Stimulated activated CD4-positive, alpha-beta T cell treated with anti-CD3 and anti-CD28 coated beads, Interleukin-4, amount 100 ng/mL, for 24 hours (primary cell): ENCODE measurements around the gene SCG5.

Experiments
- DNase-seq: peaks from one replicate; pipeline ENCODE4 v3.0.0-alpha.2; 2020

The SCG5 gene

DNA sequence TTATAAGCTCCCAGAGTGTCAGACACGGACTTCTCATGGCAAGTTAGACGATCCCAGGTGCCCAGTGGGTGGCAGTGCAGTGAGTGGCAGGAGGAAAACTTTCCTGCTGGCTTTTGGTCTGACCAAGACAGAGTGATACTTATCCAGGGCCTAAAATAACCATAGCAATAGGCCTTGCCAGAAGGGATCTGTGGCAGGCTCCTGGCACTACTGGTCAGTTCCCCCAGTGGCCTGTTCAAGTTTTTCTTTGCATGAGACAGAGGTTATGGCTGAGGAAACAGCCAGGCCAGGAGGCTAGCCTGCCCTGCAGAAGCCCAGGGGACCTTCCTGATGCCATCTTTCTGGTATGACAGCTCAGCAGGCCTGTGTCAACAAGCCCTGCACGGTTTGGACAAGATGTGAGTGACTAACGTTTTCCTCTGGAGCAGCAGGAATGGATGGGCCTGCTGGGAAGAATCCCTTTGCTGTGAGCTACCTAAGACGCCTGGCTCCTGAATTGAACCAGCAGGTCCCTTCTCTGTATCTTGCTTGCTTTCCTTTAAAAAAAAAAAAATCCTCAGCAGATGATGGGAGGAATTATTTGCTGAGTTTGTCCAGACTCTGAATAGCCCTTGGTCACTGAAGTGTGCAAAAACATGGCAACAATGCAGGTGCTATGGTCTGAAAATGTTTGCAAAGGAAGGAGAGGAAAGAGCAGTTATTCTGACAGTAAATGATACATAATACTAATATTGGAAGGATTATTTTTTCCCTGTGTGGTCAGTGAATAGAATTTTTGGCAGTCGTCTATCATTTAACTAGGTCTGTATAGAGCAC lies 18.0 kb downstream of the SCG5 start:
- DNase-seq = no peak

DNA sequence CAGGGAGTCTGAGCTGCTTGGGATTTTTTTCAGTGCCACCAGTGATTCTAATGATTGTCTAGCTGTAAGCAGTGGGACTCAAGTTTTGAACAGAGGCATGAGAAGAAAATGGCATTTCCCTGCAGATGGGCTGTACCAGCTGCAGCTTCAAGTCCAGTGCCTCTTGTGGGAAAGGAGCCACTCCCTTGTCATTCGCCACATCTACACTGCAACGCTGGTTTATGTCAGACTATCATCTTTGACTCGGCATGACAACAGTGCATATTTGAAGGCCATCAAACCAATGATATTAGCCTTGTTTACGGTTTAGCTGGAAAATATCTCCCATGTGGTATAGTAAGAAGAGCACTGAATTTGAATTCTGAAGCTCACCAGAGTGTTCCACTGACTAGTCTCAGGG lies 22.2 kb downstream of the SCG5 start:
- no peak for DNase-seq

DNA sequence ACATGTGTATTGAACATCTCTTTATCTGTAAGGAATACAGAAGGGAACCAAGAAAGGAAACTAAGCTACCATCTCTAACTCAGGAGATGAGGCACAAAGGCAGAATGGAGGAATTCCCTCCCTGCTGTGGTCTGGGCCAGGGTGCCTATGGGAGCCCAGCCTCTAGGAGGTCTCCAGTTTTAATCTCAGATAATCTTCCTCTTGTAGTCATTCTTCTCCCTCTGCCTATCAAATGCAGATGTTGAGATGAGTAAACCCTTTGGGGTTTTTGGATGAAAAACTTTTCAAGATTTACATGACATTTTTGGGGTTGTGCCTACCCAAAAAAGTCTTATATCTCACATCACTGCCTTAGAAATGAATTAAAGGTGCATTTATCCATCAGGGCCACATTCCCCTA lies 23.3 kb downstream of the SCG5 start:
- DNase-seq = no peak

DNA sequence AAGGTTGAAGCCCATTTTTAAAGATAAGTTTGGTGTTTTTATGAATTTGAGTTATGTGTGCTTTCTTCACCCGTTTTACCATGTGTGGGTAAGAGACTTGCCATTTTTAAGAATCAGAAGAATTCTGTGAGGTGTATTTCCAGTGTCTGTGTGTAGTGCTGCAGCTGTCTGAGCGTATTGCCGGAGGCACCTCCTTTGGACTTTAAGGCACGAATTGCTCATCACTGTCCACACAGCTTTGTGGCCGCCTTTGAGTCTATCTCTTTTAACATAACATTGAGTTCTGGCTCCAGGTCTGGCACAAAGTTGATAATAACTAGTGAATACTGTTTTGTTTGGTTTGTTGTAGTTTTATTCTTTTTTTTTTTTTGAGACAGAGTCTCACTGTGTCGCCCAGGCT lies 25.8 kb downstream of the SCG5 start:
- no peak for DNase-seq

DNA sequence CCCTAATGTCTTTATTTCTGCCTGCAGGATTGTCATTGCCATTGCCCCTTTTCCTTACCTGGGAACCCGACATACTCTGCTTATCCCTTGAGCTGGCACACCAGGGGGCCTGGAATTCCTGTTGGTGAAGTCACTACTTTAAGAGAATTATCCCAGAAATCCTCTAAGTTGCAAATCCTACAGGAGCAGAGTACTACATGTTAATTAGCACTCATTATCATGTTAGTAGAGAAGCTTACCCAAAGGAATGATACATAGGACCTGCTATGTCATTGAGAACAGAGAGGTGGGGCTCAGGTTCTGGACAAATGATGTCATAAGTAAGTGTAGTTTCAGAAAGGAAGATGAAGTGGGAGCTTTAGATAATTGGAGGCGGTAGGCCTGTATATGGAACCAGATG lies 27.4 kb downstream of the SCG5 start:
- DNase-seq = no peak

DNA sequence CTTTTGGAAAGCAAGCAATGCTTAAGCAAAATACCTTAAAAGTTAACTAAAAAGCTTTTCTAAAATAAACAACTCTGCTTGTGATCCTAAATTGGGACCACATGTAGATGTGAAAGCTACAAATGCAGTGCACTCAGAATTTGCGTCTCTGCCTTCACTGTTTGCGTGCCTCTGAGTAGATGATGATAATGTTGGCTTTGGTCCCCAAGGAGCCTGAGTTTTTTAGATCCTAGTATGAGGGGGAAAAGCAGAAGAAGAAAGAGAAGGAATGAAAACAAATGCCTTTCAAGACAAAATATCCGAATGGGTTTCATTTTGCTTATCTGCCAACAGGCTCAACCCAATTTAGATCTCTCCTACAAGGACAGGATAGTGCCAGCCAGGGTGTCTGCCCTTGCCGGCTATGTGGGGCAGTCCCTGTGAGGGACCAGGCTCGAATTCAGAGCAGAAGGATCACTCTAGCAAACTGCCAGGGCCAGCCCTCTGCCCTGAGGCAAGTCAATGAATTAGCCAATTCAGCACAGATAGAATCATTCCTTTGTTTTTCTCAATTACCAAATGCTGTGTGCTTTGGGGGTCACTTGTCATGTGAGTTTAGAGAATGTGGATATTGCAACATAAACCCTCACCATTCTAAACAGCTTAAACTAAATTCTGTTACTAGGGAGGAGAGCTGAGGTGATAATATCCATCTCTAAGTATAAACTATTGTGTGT lies 28.5 kb downstream of the SCG5 start:
- DNase-seq = no peak

DNA sequence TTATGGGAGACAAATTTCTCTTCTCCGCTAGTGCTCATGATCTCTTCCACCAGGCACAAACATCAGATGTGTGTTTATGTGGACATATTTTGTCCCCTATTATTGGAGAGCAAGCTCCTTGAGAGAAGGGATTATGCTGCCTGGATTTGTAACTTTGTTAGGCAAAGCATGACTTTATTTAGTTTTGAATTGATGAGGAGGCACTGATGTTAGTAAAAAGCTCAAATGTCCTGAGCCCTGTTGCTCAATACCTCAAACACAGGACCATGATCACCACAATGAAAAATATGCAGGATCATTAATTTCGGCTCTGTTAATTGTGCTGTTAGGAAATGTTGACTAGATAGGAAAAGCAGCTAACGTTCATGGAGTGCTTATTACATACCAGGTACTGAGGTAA lies 29.1 kb downstream of the SCG5 start:
- DNase-seq = no peak

DNA sequence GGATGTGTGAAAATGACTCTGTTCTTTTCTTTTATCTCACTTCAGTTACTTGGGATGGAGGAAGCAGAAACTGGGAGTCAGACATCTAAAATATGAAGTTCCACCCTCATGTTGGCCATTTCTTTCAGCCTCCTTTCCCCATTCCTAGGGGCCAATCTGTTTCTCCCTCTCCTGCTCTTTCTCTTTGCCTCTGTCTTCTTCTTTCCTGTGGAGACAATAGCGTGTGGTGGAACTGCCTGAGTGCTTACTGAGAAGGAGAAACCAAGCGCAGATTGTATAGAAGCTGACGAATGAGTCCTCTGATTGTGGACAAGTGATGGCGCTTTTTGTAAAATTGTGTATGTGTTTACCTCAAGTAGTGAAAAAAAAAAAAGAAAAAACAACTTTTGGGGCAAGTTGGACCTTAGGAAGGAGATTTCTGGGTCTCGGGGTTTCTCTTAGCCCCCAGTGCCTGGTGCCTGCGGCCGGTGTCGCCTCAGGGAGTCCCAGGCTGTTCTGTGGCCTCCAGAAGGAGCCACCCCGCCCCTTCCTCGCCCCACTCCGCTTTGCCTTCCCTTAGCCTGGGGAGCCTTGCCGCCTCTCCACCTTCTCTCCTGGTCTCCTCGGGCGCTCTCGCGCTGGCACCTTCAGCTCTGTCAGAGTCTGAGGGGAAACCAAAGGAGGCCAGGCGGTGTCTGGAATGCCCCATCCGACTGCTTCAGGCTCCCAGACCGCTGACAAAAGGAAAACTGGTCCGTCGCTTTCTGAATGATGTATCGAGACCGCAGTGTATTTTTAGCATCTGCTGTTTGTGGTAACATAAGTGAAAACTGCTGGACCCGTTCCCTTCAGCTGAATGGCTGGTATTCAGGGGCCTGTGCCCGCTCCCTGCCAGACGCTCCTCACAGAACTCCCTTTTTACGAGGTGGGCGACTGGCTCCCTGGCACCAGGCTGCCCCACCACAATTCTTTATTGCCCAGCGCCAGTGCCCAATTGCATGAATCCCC lies 30.1 kb downstream of the SCG5 start:
- DNase-seq = no peak

DNA sequence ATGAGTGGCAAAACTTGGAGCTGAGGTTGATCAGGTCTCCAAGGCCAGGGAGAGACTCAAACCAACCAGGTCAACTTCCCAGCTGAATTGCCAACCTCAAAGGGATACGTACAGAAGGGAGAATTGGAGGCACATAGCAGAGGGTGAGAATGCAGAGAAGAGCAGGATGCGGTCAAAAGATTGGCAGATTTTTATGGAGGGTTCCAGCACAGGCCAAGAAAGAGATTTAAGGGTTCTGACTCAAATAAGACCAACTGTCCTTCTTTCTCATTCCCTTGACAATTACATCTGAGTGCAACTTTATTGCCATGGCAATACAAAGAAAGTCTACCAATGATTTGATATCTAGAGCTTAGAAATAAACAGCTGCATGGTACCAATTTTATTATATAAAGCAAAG lies 33.2 kb downstream of the SCG5 start:
- DNase-seq = no peak

DNA sequence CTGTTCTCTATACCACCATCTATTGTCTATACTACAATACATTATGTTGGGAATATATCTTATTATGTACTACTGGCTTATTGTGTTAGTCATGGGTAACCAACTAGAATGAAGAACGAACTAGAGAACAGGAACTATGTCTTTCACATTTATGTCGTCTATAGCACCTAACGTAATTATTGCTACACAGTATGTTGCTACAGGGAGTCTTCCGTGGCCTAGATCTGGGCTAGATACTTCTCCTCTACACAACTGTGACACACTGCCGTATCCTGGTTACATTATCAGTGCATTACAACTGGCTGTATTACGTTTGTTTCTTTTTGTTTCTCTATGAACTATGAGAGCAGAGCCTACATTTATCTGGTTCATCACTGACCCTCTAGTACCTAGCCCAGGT lies 34.0 kb downstream of the SCG5 start:
- no peak for DNase-seq

DNA sequence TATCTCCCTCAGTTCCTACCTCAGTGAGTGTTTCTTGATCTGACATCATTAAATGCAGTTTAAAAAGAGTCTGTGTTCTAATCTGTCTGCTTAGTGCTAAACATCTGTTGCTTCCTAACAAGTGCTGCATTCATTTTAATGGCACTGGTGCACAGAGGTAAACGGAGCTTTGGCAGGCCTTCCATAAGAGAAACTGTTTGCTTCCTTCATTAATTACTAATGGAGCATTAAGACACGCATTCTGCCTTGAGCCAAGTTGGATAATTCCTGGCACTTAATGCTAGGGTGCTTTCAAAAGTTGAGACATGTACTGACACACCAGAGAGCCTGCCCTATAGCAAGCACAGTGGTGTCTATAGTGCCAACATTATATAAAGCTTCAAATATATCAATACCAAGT lies 34.7 kb downstream of the SCG5 start:
- no peak for DNase-seq

DNA sequence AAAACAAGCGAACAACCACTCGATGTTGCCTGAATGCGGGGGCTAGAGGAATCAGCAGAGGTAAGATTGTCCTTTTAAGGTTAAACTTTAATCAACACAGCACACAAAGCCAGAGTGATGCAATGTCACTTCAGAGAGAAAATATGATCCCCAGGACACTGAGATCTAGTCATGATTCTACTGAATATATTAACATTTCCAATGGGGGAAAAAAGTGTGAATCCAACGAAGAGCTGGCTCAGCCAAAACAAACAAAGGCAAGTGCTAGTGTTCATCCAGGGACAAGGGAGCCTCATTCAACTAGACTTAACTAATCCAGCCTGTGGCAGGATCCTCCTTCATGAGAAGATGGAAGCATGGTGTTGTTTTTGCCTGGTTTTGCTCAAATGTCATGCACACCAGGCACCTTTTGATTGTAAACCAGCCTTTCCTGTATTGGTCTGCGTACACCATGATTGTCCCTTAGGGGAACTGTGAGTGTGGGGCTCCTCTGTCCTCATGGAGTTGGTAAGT lies 35.8 kb downstream of the SCG5 start:
- DNase-seq = no peak

DNA sequence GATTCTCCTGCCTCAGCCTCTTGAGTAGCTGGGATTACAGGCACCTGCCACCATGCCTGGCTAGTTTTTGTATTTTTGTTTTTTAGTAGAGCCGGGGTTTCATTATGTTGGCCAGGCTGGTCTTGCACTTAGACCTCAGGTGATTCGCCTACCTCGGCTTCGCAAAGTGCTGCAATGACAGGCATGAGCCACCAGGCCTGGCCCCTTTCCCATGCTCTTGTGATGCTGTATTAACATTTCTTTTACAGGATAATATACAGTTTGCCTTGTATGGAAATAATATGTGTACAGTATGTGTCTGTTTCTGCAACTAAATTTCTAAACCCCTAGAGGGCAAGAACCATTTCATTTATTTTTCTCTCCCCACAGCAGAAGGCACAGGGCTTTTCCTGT lies 37.8 kb downstream of the SCG5 start:
- DNase-seq = no peak

DNA sequence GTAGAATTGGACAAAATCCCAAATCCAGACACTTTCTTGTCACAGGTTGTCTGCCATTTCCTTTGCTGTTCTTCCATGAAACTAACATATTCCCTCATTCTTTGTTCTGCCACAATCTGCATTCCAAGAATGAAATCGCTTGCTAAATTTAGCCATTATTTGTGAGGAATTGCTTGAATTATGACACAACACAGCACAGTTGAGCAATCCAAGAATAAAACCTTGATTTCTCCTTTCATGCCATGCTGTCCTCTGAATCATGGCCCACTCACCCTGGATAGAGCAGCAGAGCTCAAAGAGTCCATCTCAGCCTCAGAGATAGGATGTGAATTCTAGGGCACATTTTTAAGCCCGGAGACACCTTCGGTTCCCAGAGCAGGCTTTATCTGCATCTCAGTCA lies 41.1 kb downstream of the SCG5 start:
- no peak for DNase-seq

DNA sequence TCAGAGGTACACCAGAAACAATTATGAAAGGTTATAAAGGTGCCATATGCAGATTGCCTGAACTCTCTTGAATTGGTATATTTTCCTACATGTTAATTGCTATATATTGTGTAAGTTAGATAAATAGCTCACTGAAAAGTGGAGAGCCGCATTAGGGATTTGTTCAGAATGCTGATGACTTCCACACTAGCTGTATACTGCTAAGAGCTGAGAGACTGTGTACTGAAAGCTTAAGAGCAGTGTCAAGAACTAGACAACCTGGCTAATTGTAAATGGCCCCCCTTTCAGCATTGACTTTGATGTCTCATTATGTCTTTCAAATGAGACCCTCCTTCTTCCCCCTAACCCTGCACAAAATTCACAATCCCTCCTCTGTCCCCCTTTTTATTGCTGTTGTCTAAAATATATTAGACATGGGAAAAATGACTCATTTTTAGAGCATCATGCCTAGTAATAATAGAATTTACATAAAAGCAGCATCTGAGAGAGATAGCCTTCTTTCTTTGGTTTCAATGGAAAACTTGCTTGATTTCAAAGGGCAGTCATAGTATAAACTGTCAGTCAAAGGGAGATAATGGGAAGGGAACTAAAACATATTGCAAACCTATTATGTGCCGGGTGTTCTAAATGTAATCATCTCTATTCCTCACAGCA lies 41.6 kb downstream of the SCG5 start:
- no peak for DNase-seq

DNA sequence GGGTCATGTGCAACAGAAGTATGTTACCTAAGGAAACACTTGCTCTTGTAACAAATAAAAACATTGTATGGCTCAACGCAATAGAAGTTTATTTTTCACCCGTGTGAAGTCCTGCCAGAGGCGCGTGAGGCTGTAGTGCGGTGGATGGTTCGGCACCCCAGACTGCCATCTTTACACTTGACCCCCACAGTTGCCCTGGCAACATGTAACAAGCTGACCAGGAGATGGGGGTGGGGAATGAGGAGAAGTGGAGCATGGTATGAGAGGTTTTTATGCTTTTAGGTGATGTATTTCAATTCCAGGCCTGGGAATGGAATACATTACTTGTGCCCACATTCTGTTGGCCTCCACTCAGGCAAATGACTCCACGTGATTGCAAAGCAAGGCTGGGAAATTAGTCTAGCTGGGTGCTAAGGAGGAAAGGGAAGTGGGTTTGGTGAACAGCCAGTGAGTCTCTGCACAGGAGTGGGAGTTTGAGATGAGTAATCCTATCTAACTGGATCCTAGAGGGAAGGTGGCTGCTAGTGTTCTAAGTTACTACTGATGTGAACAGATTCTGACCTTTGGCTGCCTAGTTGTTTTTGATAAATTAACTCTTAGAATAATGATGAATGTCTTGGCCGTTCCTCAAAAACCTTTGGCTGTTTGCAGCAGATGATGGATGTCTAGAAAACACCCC lies 42.5 kb downstream of the SCG5 start:
- DNase-seq = no peak

DNA sequence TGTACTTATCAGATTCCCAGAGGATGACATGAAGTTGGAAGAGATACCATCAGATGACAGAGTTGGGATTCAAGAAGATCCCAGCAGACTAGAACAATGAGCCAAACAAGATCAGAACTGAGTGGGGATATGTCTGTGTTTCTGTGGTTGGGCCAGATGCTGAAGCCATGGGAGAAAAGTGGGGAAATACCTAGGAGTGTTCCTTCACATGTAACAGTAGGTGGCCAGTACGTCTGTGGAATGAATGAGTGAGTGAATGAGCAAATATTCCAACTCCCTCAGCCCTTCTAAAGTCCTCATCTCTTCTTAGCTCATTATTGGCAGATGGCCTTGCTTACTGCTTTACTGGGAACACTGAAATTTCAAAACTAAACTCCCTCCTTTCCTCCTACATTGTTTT lies 44.1 kb downstream of the SCG5 start:
- no peak for DNase-seq

DNA sequence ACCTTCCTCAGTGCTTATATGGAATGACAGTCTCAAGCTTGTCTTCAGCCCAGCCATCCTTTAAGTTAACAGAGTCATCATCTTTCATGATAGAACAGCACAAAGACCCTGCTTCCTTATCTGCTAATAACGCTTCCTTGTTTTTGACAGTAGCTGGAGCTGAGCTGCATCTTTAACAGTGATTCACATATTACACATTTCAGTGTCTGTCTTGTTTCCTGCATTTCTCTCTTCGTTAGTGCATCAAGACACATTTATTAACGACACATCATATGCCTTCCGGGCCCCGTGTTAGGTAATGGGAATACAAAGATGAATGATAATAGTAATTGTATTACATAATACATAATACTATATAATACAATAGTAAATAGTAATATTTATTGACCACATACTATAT lies 46.0 kb downstream of the SCG5 start:
- no peak for DNase-seq

DNA sequence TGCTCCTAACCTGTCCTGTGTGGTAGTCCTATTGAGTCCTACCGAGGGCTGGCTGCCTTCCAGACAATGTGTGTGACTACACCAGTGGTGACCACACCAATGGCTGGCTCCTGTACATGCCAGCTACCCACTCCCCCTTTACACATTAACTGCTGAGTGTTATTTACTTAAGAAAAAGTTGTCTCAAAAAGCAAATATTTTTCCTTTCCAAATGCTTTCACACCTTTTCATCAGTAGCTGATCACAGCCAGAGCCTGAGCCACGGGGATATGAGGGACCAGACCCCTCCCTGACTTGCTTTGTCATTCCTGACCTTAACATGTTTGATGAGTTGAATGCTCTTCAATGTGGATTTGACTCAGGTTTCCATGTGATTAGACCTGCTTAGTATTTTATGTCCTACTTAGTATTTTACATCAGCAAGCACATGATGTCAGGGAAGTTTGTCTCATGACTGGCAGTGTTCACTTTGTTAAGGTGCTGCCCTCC lies 46.7 kb downstream of the SCG5 start:
- no peak for DNase-seq

DNA sequence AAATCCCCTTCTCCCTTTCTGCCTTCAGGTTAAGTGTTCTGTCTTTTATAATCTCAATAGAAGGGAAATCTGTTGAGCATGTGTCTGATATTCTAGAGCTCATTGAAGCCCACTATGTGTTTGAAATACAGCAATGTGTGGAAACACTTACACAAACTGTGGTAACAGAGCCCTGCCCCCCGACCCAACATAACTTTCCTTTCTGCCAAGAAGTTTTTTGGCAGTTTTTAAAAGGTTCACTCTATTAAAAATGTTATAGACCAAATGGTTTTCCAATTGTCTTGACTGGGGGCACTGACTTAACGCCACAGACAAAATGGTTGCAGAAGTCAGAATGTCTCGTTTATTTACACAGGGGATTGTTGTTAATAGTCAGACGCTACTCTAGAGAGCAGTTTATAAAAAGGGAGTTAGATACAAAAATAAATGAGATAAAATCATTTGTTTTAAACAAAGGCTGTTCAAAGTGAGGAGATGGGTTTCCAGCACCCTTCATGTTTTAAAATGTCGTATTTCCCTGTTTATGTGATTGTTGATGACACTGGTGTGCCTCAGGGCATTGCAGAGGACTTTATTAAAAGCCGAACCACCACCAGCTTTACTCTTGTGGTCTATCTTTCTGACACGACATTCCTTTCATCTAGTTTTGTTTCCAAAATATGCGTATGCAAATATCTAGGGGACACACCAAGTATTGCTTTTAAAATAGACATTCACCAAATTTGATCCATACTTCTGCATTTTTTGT lies 49.6 kb downstream of the SCG5 start:
- DNase-seq = no peak

DNA sequence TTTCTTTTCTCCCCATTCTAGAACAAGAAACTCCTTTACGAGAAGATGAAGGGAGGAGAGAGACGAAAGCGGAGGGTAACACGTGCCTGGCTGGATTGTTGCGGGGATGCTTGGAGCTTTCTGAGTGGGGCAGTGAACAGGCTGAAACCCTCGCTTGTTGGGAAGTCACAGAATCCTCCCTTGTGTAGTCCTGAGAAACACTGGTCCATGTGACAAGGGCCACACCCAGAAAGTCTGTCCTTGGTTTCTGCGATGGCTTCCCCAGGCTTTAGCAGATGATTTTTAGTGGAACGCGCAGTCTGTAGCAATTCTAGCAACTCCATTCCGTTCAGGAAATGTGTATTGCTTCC lies 50.2 kb downstream of the SCG5 start:
- DNase-seq = no peak
